Glomerular endothelial cell (primary cell): Measurements from ENCODE around the gene ACVR1C. TPM values are rescaled to one million over a fixed set of nuclear protein-coding genes. Genes with fewer than 3 reads are reported as not detected.

Experiments
- DNase-seq: peaks from one replicate; pipeline ENCODE4 v3.0.0-alpha.2; 2011; ENCODE audit warnings: low read depth, low spot score; ENCODE audit errors: extremely low read depth
- total RNA-seq: library from RNA; depleted of rRNA; stranded (reverse); fragments of >200 nt; gene quantifications from 2 replicates; pipeline ENCODE4 v1.2.3, GENCODE V29; 2015

ACVR1C gene
- total RNA-seq, 1 donor from 2014 or later, result 0.06 TPM

DNA sequence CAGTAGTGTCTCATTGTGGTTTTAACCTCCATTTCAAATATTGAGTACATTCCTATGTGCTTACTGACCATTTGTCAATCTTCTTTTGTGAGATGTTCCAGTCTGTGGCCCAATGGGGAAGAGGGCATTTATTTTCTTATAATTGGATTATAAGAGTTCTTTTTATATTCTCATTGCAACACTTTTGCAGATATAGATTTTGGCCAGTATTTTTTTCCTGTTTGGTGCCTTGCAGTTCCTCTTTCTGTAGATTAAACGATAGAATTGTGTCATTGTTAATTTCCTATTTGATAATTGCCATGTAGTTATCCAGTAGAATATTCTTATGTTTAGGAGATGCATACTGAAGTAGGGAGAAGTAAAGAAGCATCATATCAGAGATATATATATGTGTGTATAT lies 128.3 kb downstream of the ACVR1C start:
- no peak for DNase-seq

DNA sequence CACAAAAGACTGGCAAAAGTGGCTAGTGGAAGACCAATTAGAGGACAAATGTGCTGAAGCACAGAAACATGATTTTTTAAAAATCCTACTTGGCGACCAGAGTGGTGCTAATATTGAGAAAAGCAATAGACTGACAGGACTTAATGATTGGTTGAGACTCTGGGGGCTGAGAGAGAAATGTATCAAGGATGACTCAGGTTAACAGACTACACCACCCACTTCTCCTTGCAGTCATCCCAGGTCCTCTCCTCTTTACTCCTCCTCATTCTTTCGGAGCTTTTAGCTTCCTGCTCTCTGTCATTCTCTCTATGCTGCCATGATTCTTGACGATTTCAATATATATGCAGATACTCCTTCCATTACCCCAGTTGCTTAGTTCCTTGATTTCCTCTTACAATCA lies 130.2 kb downstream of the ACVR1C start:
- no peak for DNase-seq

DNA sequence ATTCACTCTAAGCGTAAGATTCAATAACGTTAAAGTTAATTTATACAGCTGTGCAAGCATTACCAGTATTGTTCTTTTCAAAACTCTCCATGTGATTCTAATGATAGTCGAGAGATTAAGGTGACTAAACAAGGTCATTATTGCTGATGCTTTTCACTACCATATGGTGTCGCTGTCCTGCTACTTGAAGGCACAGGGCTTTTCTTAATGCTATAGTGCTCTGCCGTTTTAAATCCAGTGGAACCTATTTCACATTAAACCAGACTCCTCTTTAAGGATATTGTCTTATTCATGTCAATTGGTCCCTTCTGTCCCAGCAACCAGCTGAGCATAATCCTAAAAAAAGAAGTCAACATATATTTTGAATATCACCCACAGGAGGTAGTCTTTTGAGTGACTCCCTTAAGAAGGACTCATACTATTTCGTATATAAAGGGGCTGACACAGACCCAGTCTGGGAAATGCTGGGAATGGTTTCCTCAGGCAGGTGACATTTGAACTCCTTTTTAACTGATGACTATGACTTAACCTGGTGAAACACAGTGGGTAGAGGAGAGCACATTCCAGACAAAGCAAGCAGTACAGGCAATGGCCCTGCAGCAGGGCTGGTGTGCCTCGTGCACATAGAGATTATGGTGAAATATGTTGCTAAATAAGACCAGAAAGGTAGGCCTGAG lies 130.9 kb downstream of the ACVR1C start:
- no peak for DNase-seq

DNA sequence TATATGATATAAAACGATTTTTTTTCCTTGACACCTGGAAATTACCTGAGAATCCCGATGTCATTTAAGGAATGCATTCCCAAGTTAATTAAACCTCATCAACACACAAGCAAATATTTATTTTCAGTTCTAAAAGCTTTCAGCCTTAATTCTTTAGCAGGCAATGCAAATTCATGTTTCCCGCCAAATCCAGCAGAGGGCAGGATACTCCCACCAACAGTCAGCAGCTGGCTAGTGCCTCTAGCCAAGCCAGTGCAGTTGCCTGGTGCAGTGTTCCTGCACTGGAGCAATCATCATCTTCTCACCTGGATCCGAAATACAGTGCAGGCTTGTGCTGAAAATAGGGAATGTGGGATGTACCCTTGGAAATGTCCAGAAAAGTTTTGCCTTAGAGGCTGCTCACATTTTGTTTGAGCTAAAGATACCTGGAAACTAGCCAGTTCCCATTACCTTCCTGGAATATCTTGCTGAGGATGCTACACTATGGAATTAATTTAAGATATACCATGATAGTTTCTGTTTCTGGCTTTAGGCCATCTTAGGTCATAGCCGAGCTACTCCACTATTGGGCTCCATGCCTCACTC lies 136.4 kb downstream of the ACVR1C start:
- DNase-seq, result peak; percentile 12

DNA sequence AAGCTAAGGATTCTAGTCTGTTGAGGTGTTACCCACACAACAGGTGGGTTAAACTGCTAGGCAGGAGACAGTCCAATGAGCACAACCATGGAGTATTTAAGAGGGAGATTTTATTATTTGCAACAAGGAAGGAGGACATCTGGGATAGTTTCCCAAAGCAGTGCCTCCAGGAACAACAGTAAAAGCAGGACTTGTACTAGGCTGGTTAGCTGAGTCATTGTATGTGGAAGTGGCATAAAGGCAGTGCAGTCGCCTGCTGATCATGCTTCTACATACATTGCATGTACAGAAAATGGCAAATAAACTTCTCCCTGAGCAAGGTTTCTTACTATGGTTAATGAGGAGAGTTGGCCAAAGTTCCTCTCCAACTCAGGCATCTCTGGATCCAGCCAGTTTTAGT lies 138.7 kb downstream of the ACVR1C start:
- DNase-seq, result no peak

DNA sequence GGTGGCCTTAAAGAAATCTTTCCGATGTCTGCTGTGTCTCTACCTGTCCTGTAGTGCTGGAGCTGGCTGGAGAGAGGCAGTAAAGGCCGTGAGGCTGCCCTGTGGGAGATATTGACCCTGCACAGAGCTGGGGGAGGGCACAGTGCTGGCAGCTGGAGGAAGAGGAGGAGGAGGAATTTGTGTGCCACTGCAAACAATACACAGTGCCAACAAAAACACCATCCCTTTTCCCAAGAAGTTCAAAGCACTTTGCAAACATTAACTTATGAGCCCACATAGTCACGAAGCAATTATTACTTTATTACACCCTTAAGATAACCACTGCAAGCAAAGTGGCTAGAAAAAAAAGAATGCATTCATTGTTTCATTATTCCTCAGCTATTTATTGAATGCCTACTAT lies 139.8 kb downstream of the ACVR1C start:
- no peak for DNase-seq

DNA sequence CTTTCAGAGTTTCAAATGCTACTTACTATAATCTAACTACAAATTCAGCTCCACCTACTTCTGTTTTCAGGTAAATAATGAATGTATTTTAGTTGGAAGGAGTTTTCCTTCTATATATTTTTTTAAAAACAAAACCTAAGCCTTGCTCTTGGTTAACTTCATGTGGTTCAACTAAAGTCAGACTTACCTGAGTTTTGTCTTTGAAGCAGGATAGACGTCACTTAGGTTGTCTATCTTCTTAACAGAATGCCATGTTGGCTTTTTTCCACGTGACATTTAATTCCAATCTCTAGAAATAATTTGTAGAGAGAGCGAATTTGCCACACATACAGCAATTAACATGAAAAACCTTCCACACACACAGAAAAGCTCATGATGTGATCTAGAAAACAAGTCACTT lies 140.9 kb downstream of the ACVR1C start:
- DNase-seq, result no peak

DNA sequence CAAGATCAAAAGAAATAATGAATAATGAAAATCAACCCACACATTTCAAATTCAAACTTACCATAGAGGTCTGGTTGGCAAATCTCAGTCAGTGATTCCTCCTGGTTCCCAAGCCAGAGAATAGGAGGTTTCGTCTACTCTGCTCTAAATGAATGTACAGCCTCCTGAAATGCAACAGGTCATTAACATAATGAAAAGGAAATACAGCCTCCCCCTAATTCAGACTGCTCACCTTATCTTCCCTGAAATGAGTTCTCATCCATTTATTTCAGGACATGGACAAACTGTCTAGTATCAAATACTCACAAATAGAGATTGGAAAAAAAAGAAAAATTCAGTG lies 141.4 kb downstream of the ACVR1C start:
- DNase-seq, result no peak

DNA sequence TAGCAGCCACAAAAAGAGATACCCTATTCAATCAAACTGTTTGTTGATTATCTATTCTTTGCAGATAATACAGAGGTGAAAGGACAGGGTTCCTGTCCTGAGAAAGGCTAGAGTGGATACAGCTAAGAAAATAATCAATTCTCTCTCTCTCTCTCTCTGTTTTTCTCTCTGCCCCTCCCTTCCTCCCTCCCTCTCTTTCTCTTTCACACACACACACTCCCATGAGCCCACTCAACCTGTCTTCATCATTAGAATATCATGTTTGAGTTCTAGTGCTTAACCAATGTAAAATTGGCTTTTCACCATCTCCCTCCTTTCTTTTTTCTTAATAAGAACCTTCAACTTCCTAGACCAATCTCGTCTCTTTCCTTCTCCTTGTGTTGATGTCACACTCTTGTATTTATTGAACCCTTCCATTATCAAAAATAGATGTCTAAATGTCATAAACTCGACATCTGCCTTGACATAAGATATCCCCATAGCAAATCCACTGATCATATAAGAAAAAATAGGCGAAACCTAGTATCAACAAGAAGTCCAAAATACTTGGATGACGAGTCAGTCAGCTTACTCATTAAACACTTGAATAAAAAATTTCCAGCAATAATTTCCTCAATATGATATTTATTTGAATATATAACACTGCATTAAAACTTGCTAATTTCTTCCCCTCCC lies 141.9 kb downstream of the ACVR1C start:
- DNase-seq, result no peak

DNA sequence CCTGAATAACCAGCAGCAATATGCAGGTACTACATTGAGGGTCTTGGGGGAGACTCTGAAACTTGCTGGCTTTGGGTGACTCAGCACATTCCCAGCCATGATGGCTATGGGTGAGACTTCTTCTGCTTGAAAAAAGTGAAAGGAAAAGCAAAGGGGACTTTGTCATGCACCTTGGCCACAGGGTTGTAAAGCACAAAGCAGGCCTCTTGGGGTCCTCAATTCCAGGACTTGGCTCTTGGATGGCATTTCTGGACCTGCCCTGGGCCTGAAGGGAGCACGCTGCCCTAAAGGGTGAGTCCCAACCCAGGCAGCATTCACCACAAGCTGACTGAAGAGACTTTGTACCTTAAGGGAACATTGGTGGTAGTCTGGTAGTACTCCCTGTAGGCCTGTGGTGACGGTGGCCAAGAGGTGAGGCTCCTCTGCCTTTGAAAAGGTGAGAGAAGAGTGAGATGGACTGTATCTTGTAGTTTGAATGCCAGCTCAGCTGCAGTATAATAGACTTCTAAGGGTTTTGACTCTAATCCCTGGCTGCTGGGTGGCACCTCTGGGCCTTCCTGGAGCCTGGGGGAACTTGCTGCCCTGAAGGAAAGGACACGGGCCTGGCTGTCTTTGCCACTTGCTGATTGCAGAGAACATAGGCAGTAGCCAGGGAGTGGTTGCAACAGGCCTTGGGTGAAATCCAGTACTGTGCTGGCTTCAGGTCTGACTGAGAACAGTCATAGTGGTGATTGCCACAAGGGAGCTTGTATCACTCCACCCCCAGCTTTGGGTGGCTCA lies 148.3 kb downstream of the ACVR1C start:
- DNase-seq, result no peak

DNA sequence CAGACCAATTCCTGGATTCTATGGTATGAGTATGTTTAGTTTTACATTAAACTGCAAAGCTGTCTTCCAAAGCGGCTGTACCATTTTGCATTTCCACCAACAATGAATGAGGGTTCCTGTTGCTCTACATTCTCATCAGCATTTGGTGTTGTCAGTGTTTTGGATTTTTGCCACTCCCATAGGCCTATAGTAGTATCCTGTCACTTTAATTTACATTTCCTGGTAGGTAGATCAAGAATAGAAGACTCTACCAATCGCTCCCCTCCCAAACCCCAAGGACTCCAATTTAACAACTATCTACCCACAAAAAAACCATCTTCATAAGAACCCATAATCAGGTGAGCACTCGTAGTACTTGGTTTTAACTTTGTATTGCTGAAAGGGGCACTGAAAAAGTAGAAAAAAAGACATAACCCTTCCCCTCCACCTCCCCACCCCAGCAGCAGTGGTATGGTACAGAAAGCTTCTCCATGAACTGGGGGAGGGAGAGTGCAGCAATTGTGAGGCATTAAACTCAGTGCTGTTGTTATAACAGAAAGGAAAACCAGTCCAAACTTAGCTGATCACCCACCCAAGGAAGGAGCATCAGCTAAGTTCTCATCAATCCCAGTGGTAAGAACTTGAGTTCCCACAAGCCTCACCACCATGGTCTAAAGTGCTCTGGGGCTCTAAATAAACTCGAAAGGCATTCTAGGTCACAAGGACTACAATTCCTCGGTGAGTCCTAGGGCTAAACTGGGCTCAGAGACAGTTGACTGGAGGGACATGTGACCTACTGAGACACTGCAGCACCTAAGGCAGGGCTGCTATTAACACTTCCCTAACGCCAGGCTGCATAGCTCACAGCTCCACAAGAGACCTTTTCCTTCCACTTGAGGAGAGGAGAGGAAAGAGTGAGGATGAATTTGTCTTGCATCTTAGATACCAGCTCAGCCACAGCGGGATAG lies 149.3 kb downstream of the ACVR1C start:
- no peak for DNase-seq

DNA sequence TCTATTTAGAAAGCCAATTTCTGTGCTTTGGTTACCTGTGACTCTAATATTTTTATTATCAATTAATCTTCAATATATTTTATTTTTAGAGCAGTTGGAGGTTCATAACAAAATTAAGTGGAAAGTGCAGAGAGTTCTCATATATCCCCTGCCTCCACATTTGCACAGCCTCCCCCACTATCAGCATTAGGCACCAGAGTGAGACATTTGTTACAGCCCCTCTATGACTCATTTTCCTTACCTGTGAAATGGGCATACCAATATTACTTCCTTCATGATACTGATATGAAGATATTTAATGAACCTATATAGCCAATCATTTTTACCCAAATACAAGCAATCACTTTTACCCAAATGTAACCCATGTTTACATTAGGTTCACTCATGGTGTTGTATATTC lies 150.7 kb downstream of the ACVR1C start:
- DNase-seq, result no peak

DNA sequence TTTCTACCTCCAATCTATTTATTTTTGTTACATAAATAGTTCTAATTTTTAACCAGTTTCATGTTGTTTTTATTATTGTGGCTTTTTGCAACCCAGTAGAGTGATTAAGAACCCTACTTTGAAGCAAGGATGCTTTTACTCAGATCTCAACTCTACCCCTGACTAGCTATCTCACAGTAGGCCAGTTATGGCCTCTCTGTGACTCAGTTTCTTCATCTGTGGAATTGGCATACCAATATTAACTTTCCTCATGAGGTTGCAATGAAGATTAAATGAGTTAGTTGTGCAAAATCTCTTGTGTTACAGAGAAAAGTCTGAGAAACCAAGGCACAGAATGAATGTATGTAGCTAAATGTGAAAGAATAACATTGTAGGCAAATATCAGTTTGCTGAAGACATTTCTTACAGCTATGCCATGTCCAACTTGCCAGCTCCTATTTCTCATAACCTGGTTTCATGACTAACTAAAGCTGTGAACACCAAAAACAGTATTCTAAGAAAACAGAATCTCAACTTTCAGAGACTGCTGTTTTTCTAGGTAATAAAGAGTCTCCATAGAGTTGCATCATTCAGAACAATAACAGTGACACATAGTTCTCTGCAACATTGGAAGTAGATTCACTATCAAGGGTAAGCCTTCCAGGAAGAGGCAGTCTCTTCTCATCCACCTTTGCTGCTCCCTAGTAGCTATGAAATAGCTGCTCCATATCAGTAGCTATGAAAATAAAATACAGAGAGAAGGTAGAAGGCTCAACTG lies 151.5 kb downstream of the ACVR1C start:
- DNase-seq, result no peak

Other genes with a start within 250 kb of the ACVR1C start
- 0.82 and 3.6 TPM in 2 replicates for gene CYTIP, start 184.8 kb downstream of the ACVR1C start, total RNA-seq
- 22.3 and 23.8 TPM in 2 replicates for gene ACVR1, start 247.5 kb upstream of the ACVR1C start, total RNA-seq